Endothelial cell of umbilical vein (primary cell): ENCODE results near the gene DDX47. TPM values are rescaled to one million over a fixed set of nuclear protein-coding genes. Genes with fewer than 3 reads are reported as not detected.
"Not testable (repeated sequence)": the region's sequence is repeated elsewhere in the genome, so short reads cannot be mapped to it uniquely, and the experiment has no call there.

ENCODE experiments used
- BruUV-seq: library from RNA; stranded (reverse); fragments of 400-500 nt; replicated peaks from 2 replicates; lab custom pipeline; 2021; lab: Mats Ljungman, UMichigan
- CTCF ChIA-PET: fragments of 300-600, 350-600 bp; sonication (Branson Sonifier 250); formaldehyde crosslinking; loops from one replicate; lab custom pipeline; 2021; ENCODE audit warnings: antibody characterized with exemption, inconsistent platforms; lab: Charles Lee
- POLR2A ChIA-PET: fragments of 300-600, 350-600 bp; sonication (Branson Sonifier 250); formaldehyde crosslinking; loops from one replicate; lab custom pipeline; 2021; ENCODE audit warnings: antibody characterized with exemption, inconsistent platforms; lab: Charles Lee
- DNase-seq: peaks from one replicate; pipeline ENCODE4 v3.0.0-alpha.2; 2011; ENCODE audit warnings: low read depth, low spot score
- FAIRE-seq: peaks from 2 replicates; lab custom pipeline; 2011; peaks lifted over from hg19 to GRCh38; lab: Jason Lieb, UNC
- H2AFZ ChIP-seq: 2 replicates; pipeline ENCODE4 v1.6.0; 2012; ENCODE audit warnings: low read depth, low read length, control low read depth, inconsistent platforms
- H3K27ac ChIP-seq: 2 replicates; pipeline ENCODE4 v1.5.1; 2011; ENCODE audit warnings: low read depth, mild to moderate bottlenecking, control low read depth, low read length, moderate library complexity; ENCODE audit not compliant: insufficient read depth
- H3K27me3 ChIP-seq, 2 experiments: 2 replicates each; pipeline versions ENCODE4 v1.6.0 to v1.6.1; 2011; ENCODE audit warnings: low read length in 2 of 2, mixed read lengths in 1 of 2; ENCODE audit not compliant: control insufficient read depth in 2 of 2, insufficient read depth in 2 of 2
- H3K36me3 ChIP-seq, 2 experiments: 2 replicates in 1 of 2; 3 replicates in 1 of 2; pipeline ENCODE4 v1.5.1; 2011; ENCODE audit warnings: low read length in 2 of 2, mild to moderate bottlenecking in 1 of 2, moderate library complexity in 1 of 2; ENCODE audit not compliant: control insufficient read depth in 2 of 2, insufficient read depth in 2 of 2; ENCODE audit errors: extremely low read depth in 1 of 2
- H3K4me1 ChIP-seq: 3 replicates; pipeline ENCODE4 v1.5.1; 2011; ENCODE audit warnings: mild to moderate bottlenecking, low read length; ENCODE audit not compliant: control insufficient read depth, insufficient read depth; ENCODE audit errors: extremely low read depth
- H3K4me2 ChIP-seq: 2 replicates; pipeline ENCODE4 v1.6.1; 2011; ENCODE audit warnings: low read length, control low read depth, mixed read lengths; ENCODE audit not compliant: insufficient read depth
- H3K4me3 ChIP-seq, 3 experiments: fragments of 200-600 bp in 1 of 3; sonication (generic), shearing (Covaris generic) in 1 of 3; replicated peaks in 1 of 3; 2 replicates each; pipeline ENCODE4 v1.5.1; 2011 to 2016; ENCODE audit warnings: control low read depth in 3 of 3, low read length in 3 of 3, mild to moderate bottlenecking in 2 of 3, inconsistent platforms in 1 of 3, low read depth in 1 of 3, moderate library complexity in 1 of 3; ENCODE audit not compliant: insufficient read depth in 1 of 3
- H3K79me2 ChIP-seq: 2 replicates; pipeline ENCODE4 v1.6.0; 2012; ENCODE audit warnings: low read length, inconsistent platforms; ENCODE audit not compliant: control insufficient read depth, insufficient read depth
- H3K9ac ChIP-seq: replicated peaks from 2 replicates; pipeline ENCODE3; 2011; ENCODE audit warnings: low read length, control low read depth; ENCODE audit not compliant: insufficient read depth; ENCODE audit errors: extremely low read depth
- H3K9me1 ChIP-seq: replicated peaks from 3 replicates; pipeline ENCODE4 v1.6.0; 2011; ENCODE audit warnings: mild to moderate bottlenecking, low read length; ENCODE audit not compliant: control insufficient read depth, insufficient read depth; ENCODE audit errors: extremely low read depth
- H3K9me3 ChIP-seq: replicated peaks from 2 replicates; pipeline ENCODE4 v1.5.1; 2012; ENCODE audit warnings: low read length, inconsistent platforms; ENCODE audit not compliant: control insufficient read depth, insufficient read depth
- H4K20me1 ChIP-seq: replicated peaks from 2 replicates; pipeline ENCODE3; 2011; ENCODE audit warnings: mild to moderate bottlenecking, low read length; ENCODE audit not compliant: control insufficient read depth, insufficient read depth; ENCODE audit errors: extremely low read depth
- EZH2 ChIP-seq: IDR thresholded peaks from 2 replicates; pipeline ENCODE4 v1.6.1; 2012; ENCODE audit warnings: borderline replicate concordance, low read depth, mild to moderate bottlenecking, moderate library complexity, low read length, inconsistent platforms; ENCODE audit not compliant: severe bottlenecking
- FOS ChIP-seq: IDR thresholded peaks from 2 replicates; pipeline ENCODE4 v1.6.1; 2011; ENCODE audit warnings: mild to moderate bottlenecking, low read length, moderate library complexity, borderline replicate concordance; ENCODE audit not compliant: insufficient read depth
- GATA2 ChIP-seq: IDR thresholded peaks from 2 replicates; pipeline ENCODE4 v1.7.0; 2011; ENCODE audit warnings: low read depth, mild to moderate bottlenecking, moderate library complexity, mixed read lengths, low read length; ENCODE audit not compliant: insufficient read length, insufficient read depth
- JUN ChIP-seq: IDR thresholded peaks from 2 replicates; pipeline ENCODE4 v1.6.1; 2011; ENCODE audit warnings: borderline replicate concordance, low read depth; ENCODE audit not compliant: insufficient read length, insufficient read depth
- MAX ChIP-seq: IDR thresholded peaks from 2 replicates; pipeline ENCODE4 v1.6.1; 2011; ENCODE audit not compliant: insufficient read depth, insufficient read length
- MYC ChIP-seq: IDR thresholded peaks from one replicate; pipeline ENCODE4 v1.6.1; 2011; ENCODE audit warnings: mild to moderate bottlenecking, low read depth, low read length
- POLR2A ChIP-seq: IDR thresholded peaks from 2 replicates; pipeline ENCODE4 v1.6.1; 2012; ENCODE audit warnings: low read depth, mild to moderate bottlenecking, control low read depth, low read length
- POLR2AphosphoS5 ChIP-seq: IDR thresholded peaks from 2 replicates; pipeline ENCODE4 v1.6.1; 2012; ENCODE audit warnings: low read depth, mild to moderate bottlenecking, control low read depth, low read length, moderate library complexity; ENCODE audit not compliant: insufficient read depth
- dilution Hi-C: fragments of 300-500 bp; cut with MboI; formaldehyde crosslinking; loops from one replicate; pipeline ENCODE4 v1.15.0; 2019; ENCODE audit warnings: low sequenced_read_pairs; ENCODE audit not compliant: extremely low pct_ligation_motif_present
- intact Hi-C: fragments of 100-400 bp; cut with micrococcal nuclease; formaldehyde crosslinking; loops from one replicate; pipeline ENCODE4 v1.10.0; 2022
- polyA plus RNA-seq, 4 experiments: library from polyadenylated mRNA; depleted of rRNA in 3 of 4; stranded (reverse) in 3 of 4; unstranded in 1 of 4; fragments of >200 nt; gene quantifications; 2 replicates each; pipeline versions ENCODE4 v1.2.1 to v1.2.3, GENCODE V29; 2011 to 2012; ENCODE audit warnings: missing spikeins in 1 of 4
- total RNA-seq: library from RNA; stranded (reverse); gene quantifications from 2 replicates; pipeline ENCODE4 v1.2.3, GENCODE V29; 2021
- TF ChIP-seq, protein P1 (sequence below), 2 donors: IDR thresholded peaks; 1 replicate in 1 of 2; 2 replicates in 1 of 2; pipeline ENCODE4 v1.5.1; 2011; ENCODE audit warnings: low read length in 2 of 2, mild to moderate bottlenecking in 2 of 2, moderate library complexity in 2 of 2, control low read depth in 1 of 2, inconsistent platforms in 1 of 2, low read depth in 1 of 2; ENCODE audit not compliant: insufficient read depth in 1 of 2; ENCODE audit errors: extremely low read depth in 1 of 2

The DDX47 gene
- total and polyA plus RNA-seq, 2 donors (not counting 3 experiments of a cell fraction or from before 2014, with no cell fraction given), result 73.4 to 74.6 TPM

DNA sequence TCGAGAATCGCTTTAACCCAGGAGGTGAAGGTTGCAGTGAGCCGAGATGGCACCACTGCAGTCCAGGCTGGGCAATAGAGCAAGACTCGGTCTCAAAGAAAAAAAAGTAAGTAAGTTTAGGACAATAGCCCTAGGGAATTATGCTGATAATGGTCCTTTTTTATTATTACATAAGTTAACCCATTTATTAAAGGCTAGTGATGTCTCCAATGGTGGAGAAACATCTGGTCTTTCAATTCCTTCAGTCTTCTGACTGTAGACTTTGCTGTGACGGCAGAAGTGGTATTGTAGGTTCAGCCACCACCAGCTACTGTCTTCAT is 27.4 kb downstream of the DDX47 start:
- no TSS peak for BruUV-seq
- dilution Hi-C loops, result no loop called here
- H3K27ac ChIP-seq, result peak overlapping the region; percentile 91

GRCh38 chr12:12841428-12841827 is 28.3 kb downstream of the DDX47 start:
- BruUV-seq, POLR2A ChIA-PET, H3K4me2 ChIP-seq, H3K4me3 ChIP-seq, H3K9ac ChIP-seq, H3K79me2 ChIP-seq, H3K9me1 ChIP-seq, dilution Hi-C loops, H4K20me1 ChIP-seq, FAIRE-seq, H3K27ac ChIP-seq, H3K9me3 ChIP-seq, H2AFZ ChIP-seq, H3K27me3 ChIP-seq, DNase-seq, H3K36me3 ChIP-seq, intact Hi-C loops: not testable (repeated sequence)
- CTCF ChIA-PET, result interaction anchor here (0.7 to 1.0 kb wide), 3 partner anchors 142 to 1023 kb away, joined by 3 to 4 read pairs (median 4); no protein-coding TSS in a partner anchor
- peaks cover 52% of the 10 kb centered on the region for H3K4me1 ChIP-seq

More for the DNA sequence above, 27.4 kb downstream of the DDX47 start:
- ChIA-PET POLR2A (interaction anchor here (0.8 kb wide), 1 partner anchor 51 kb away, joined by 3 read pairs; the partner anchor contains the start of gene GPRC5A), CTCF (interaction anchor here (1.0 kb wide), 1 partner anchor 372 kb away, joined by 4 read pairs; no protein-coding TSS in a partner anchor)
- Histone ChIP-seq H3K4me2 (no peak overlapping the region), H3K9me3 (no peaks in the 10 kb centered on the region), H3K9me1 (no peaks in the 10 kb centered on the region), H3K36me3 (no peaks in the 10 kb centered on the region), H3K9ac (peak overlapping the region; percentile 6), H2AFZ (no peak overlapping the region), H3K4me3 (no peak overlapping the region), H3K79me2 (no peaks in the 10 kb centered on the region), H4K20me1 (no peaks in the 10 kb centered on the region), H3K4me1 (peaks cover 56% of the 10 kb centered on the region), H3K27me3 (no peaks in the 10 kb centered on the region)
- DNase-seq, result no peak
- TF ChIP-seq FOS (no peak), JUN (no peak), MYC (no peak), EZH2 (no peak), POLR2A (no peak), POLR2AphosphoS5 (no peak), MAX (no peak), GATA2 (no peak)
- TF ChIP-seq, protein P1, sequence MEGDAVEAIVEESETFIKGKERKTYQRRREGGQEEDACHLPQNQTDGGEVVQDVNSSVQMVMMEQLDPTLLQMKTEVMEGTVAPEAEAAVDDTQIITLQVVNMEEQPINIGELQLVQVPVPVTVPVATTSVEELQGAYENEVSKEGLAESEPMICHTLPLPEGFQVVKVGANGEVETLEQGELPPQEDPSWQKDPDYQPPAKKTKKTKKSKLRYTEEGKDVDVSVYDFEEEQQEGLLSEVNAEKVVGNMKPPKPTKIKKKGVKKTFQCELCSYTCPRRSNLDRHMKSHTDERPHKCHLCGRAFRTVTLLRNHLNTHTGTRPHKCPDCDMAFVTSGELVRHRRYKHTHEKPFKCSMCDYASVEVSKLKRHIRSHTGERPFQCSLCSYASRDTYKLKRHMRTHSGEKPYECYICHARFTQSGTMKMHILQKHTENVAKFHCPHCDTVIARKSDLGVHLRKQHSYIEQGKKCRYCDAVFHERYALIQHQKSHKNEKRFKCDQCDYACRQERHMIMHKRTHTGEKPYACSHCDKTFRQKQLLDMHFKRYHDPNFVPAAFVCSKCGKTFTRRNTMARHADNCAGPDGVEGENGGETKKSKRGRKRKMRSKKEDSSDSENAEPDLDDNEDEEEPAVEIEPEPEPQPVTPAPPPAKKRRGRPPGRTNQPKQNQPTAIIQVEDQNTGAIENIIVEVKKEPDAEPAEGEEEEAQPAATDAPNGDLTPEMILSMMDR (IDR thresholded peaks at IDR 0.05; ENCODE audit: extremely low read depth in 1 of 2, insufficient read depth in 1 of 2, low read depth in 1 of 2, low read length in 2 of 2), result no peak
- intact Hi-C loops, result loop anchor here (1.0 kb wide), 1 partner anchor 32 kb away; no protein-coding TSS in a partner anchor
- FAIRE-seq, result no peak
